Mucosa of rectum (tissue), 2 donors: ENCODE measurements around the gene PRDX2.
"Not testable (repeated sequence)": the region's sequence is repeated elsewhere in the genome, so short reads cannot be mapped to it uniquely, and the experiment has no call there.

Source experiments
- H3K27ac ChIP-seq, 2 donors: one replicate each; pipeline ENCODE4 v1.7.0; 2013; ENCODE audit warnings: inconsistent platforms in 2 of 2, low read depth in 2 of 2, low read length in 2 of 2
- H3K27me3 ChIP-seq, 2 donors: one replicate each; pipeline ENCODE4 v1.7.0; 2013; ENCODE audit warnings: low read length in 2 of 2; ENCODE audit not compliant: control insufficient read depth in 2 of 2, insufficient read depth in 2 of 2
- H3K36me3 ChIP-seq, 2 donors: one replicate each; pipeline ENCODE4 v1.7.0; 2013; ENCODE audit warnings: low read length in 2 of 2; ENCODE audit not compliant: control insufficient read depth in 2 of 2, insufficient read depth in 2 of 2
- H3K4me1 ChIP-seq, 2 donors: one replicate each; pipeline ENCODE4 v1.7.0; 2013; ENCODE audit warnings: low read length in 2 of 2, mild to moderate bottlenecking in 1 of 2; ENCODE audit not compliant: control insufficient read depth in 2 of 2, insufficient read depth in 2 of 2
- H3K4me3 ChIP-seq, 2 donors: one replicate each; pipeline ENCODE4 v1.7.0; 2013; ENCODE audit warnings: low read length in 2 of 2
- H3K9ac ChIP-seq, 2 donors: one replicate each; pipeline ENCODE4 v1.7.0; 2013; ENCODE audit warnings: low read length in 2 of 2, low read depth in 1 of 2, mild to moderate bottlenecking in 1 of 2
- H3K9me3 ChIP-seq, 2 donors: one replicate each; pipeline ENCODE4 v1.7.0; 2013; ENCODE audit warnings: low read length in 2 of 2; ENCODE audit not compliant: control insufficient read depth in 2 of 2
- donor health status: healthy.
- donor health status: Normal muscosa, but diverticular disease.

Gene PRDX2

DNA sequence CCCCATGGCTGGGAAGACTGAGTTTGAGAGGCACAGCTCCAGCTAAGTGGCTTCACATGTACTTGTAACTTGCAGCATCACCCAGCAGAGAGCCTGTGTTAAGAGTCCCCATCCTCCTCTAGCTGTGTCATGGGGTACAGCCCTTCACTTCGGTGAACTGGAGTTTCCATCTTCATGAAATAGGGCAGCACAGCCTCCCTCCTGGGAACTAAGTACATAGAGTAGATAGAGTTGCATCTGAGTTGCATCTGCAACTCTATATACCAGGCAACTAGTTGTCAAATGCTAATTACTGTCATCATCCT is 1.2 kb downstream of the PRDX2 start:
- Histone ChIP-seq H3K4me1 (peaks cover 21 to 27% of the 10 kb centered on the region in 2 donors), H3K4me3 (peak overlapping the region; percentile 83 to 95), H3K27ac (no peak overlapping the region)

DNA sequence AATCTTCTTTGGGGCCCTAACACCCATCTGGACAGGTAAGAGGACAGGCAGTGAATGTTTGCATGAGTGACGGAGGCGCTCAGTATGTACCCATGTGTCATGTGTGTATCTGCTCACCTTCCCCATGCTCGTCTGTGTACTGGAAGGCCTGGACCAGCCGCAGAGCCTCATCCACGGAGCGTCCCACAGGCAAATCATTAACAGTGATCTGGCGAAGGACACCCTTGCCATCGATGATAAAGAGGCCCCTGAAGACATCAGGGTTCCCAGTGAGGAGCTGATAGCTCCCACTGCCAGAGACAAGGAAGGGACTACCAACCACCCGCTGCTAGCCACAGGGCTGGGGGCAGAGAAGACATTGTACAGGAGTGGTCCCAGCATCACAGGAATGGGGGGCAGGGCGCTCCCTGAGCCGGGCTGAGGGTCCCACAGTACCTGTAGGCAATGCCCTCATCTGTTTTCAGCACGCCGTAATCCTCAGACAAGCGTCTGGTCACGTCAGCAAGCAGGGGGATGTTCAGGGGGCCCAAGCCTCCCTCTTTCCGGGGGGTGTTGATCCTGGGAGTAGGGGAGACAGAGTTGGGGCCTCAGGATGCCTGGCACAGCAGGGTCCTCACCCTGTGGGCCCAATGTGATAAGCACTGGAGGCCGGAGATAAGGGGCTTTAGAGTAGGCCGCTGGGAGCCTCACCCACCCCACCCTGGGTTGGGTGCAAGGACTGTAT is 1.7 kb downstream of the PRDX2 start:
- peaks cover 4 to 12% of the 10 kb centered on the region in 2 donors for H3K36me3 ChIP-seq
- H3K4me3 ChIP-seq = peak overlapping the region in 1 of 2 donors; percentile 95
- no peak overlapping the region for H3K27ac ChIP-seq
- H3K27me3 ChIP-seq = no peaks in the 10 kb centered on the region
- H3K9ac ChIP-seq = peak overlapping the region in 1 of 2 donors; percentile 32
- H3K9me3 ChIP-seq = no peaks in the 10 kb centered on the region
- H3K4me1 ChIP-seq = peaks cover 24 to 27% of the 10 kb centered on the region in 2 donors

More for the DNA sequence above, 1.2 kb downstream of the PRDX2 start:
- H3K36me3 ChIP-seq = peaks cover 4 to 12% of the 10 kb centered on the region in 2 donors
- H3K9ac ChIP-seq = peak overlapping the region; percentile 32 to 83
- no peaks in the 10 kb centered on the region for H3K27me3 ChIP-seq
- H3K9me3 ChIP-seq = no peaks in the 10 kb centered on the region

DNA sequence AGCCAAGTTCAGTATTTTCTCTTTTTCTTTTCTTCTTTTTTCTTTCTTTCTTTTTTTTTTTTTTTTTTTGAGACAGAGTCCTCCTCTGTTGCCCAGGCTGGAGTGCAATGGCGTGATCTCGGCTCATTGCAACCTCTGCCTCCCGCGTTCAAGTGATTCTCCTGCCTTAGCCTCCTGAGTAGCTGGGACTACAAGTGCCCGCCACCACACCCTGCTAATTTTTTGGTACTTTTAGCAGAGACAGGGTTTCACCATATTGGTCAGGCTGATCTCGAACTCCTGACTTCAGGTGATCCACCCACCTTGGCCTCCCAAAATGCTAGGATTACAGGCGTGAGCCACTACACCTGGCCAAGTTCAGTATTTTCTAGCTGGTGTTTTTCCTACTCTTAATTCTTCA is 4.0 kb downstream of the PRDX2 start:
- not testable (repeated sequence) for H3K27me3 ChIP-seq, H3K9ac ChIP-seq, H3K27ac ChIP-seq, H3K9me3 ChIP-seq, H3K4me3 ChIP-seq
- Histone ChIP-seq H3K36me3 (peaks cover 4 to 13% of the 10 kb centered on the region in 2 donors), H3K4me1 (peaks cover 32 to 37% of the 10 kb centered on the region in 2 donors)

DNA sequence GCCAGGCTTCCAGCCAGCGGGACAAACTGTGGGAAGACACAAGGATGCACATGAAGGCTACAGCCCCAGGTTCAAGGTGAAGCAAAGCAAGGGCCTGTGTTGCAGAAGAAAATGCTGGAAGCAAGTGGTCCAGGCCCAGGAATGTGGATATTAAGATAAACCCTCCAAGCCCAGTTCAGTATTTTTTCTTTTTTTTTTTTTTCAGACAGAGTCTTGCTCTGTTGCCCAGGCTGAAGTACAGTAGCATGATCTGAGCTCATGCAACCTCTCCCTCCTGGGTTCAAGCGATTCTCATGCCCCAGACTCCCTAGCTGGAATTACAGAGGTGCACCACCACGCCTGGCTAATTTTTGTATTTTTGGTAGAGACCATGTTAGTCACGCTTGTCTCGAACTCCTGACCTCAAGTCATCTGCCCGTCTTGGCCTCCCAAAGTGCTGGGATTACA is 4.4 kb downstream of the PRDX2 start:
- Histone ChIP-seq H3K9me3 (no peaks in the 10 kb centered on the region), H3K9ac (no peak overlapping the region), H3K27me3 (no peaks in the 10 kb centered on the region), H3K4me3 (no peak overlapping the region), H3K36me3 (peaks cover 4 to 14% of the 10 kb centered on the region in 2 donors), H3K4me1 (peaks cover 28 to 34% of the 10 kb centered on the region in 2 donors), H3K27ac (no peak overlapping the region)

DNA sequence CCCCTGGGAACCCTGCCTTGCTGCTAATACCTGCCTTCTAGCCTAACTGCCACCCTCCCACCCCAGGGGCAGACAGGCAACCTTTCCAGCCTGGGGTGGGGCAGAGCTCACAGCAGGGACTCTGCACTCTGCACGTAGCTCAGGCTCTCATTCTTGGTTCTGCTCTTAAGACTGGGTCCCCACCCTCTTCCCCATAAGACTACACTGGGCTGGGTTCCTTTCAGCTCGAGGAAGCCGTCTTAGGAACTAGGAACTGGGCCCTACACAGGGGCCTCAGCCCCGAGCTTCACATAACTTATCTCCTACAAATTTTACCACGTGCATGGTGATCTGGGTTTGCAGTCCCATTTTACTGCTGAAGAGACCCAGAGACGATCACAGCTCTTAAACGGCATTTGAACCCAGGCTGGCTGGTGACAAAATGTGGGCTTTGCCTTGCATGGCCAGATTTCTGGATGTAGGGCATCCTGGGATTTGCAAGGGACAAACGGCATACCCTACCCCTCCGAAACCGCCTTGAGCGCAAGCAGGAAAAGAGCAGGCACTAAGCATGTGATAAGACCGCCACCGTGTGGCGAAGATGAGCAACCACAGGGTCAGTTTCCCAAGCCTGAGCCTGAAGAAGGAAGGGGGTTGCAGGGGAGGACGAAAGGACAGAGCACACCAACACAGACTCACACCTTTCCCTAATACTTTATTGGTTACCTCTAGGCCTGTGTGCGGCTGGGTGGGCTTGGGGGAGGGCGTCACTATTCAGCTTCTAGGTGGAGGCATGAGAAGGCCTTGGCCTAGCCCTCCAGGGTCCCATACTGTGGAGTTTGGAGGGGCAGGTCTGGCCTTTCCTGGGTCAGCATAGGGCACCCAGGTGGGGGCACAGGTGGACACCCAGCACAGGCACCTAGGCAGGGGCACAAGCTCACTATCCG is 5.2 kb downstream of the PRDX2 start:
- Histone ChIP-seq H3K27me3 (no peaks in the 10 kb centered on the region), H3K9ac (peak overlapping the region; percentile 62 to 78), H3K27ac (peak overlapping the region; percentile 85 to 86), H3K4me3 (peak overlapping the region; percentile 37 to 64), H3K4me1 (peaks cover 26 to 30% of the 10 kb centered on the region in 2 donors), H3K36me3 (peaks cover 4 to 14% of the 10 kb centered on the region in 2 donors), H3K9me3 (no peaks in the 10 kb centered on the region)

DNA sequence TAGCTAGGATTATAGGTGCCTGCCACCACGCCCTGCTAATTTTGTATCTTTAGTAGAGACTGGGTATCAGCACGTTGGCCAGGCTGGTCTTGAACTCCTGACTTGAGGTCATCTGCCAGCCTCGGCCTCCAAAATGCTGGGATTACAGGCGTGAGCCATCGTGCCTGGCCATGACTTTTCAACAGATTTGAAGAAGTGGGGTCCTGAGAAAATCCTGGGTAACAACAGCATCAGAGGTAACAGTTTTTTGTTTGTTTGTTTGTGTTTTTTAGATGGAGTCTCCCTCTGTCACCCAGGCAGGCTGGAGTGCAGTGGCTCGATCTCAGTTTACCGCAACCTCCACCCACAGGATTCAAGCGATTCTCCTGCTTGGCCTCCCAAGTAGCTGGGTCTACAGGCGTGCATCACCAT is 6.6 kb downstream of the PRDX2 start:
- H3K36me3 ChIP-seq = peaks cover 4 to 9% of the 10 kb centered on the region in 2 donors

DNA sequence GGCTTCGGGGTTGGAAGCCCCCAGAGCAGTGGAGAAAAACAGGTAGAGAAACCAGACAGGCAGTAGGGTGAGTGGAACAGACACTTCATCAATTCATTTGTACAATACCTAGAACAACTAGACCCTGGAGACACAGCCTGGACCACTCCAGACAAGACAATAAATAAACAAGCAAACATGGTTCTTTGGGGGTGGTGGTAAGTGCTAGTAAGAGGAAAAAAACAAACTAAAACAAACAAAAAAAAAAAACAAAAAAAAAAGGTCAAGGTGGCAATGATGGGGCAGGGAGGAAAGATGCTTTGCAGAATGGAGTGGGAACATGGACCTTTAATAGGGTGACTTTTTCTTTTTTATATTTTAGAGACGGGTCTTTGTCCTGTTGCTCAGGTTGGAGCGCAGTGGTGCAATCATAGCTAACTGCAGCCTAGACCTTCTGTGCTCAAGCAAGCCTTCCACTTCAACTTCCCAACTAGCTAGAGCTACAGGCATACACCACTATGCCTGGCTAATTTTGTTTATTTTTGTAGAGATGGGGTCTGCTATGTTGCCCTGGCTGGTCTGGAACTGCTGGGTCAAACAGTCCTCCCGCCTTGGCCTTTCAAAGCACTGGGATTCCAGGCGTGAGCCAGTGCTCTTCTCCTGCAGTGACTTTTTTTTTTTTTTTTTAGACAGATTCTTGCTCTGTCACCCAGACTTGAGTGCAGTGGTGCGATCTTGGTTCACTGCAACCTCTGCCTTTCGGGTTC is 7.2 kb downstream of the PRDX2 start:
- Histone ChIP-seq H3K9me3 (no peaks in the 10 kb centered on the region), H3K4me1 (peaks cover 33 to 34% of the 10 kb centered on the region in 2 donors)

More for the DNA sequence above, 6.6 kb downstream of the PRDX2 start:
- Histone ChIP-seq H3K27me3 (no peaks in the 10 kb centered on the region), H3K27ac (no peak overlapping the region), H3K9ac (no peak overlapping the region), H3K9me3 (no peaks in the 10 kb centered on the region), H3K4me3 (no peak overlapping the region), H3K4me1 (peaks cover 32 to 33% of the 10 kb centered on the region in 2 donors)

DNA sequence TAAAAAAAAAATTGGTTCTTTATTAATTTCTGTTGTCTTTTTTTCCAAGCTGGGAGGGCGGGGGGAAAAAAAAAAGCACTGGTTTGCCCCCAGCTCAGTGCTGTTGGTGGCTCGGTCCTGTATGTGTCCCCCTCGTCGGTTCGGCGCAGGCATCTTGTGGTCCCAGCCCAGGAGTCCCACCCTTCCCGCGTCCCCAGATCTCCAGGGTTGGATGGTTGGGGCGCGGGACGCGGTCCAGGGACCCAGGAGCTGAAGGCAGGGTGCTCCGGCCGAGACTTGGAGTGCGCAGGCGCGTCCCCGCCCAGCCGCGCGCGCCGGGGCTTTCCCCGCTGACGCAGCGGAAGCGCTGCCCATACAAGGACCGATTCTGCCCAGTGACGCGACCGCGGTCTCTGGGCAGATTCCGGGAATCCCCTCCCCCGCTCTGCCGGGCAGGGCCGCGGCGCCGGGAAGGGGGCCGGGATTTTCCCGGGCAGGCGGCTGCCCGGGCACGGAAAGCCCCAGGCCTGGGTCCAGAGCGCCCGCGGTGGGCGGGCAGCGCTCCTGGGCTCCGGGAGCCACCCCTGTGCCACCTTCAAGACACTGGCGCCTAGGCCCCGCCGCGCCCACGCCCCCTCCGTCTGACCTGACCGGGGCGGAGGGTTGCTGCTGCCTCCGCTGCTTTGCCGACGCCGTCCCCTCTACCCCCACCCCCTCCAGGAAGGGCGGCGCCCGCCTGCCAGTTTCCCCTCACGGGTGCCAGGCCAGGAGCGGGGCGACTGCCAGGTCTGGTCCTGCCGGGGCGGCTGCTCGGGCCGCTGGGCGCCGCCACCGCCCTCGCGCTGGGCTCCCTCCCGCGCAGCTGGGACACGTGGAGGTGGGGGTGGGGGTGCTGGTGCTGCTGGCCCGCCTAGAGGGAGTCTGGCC is 8.1 kb downstream of the PRDX2 start:
- H3K9ac ChIP-seq = peak overlapping the region; percentile 97 to 99
- peaks cover 41 to 42% of the 10 kb centered on the region in 2 donors for H3K4me1 ChIP-seq

More for the DNA sequence above, 7.2 kb downstream of the PRDX2 start:
- peak overlapping the region; percentile 97 to 99 for H3K9ac ChIP-seq
- H3K27ac ChIP-seq = peak overlapping the region; percentile 100
- no peaks in the 10 kb centered on the region for H3K27me3 ChIP-seq
- H3K36me3 ChIP-seq = peaks cover 3 to 4% of the 10 kb centered on the region in 2 donors
- peak overlapping the region; percentile 93 to 96 for H3K4me3 ChIP-seq

DNA sequence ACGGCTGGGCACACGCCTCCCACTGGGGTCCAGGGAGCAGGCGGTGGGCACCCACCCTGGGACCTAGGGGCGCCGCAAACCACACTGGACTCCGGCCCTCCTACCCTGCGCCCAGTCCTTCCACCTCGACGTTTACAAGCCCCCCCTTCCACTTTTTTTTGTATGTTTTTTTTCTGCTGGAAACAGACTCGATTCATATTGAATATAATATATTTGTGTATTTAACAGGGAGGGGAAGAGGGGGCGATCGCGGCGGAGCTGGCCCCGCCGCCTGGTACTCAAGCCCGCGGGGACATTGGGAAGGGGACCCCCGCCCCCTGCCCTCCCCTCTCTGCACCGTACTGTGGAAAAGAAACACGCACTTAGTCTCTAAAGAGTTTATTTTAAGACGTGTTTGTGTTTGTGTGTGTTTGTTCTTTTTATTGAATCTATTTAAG is 8.7 kb downstream of the PRDX2 start:
- Histone ChIP-seq H3K27me3 (no peaks in the 10 kb centered on the region), H3K27ac (peak overlapping the region; percentile 100), H3K4me1 (peaks cover 48 to 49% of the 10 kb centered on the region in 2 donors), H3K9ac (peak overlapping the region; percentile 97 to 99), H3K36me3 (peaks cover 2 to 4% of the 10 kb centered on the region in 2 donors), H3K4me3 (peak overlapping the region; percentile 93 to 96), H3K9me3 (no peaks in the 10 kb centered on the region)

More for the DNA sequence above, 8.1 kb downstream of the PRDX2 start:
- Histone ChIP-seq H3K27ac (peak overlapping the region; percentile 100), H3K4me3 (peak overlapping the region; percentile 93 to 96), H3K27me3 (no peaks in the 10 kb centered on the region), H3K36me3 (peaks cover 2 to 4% of the 10 kb centered on the region in 2 donors), H3K9me3 (no peaks in the 10 kb centered on the region)
